IPS-20b (cell line): ENCODE results near the gene ALKBH8.
"Not testable (repeated sequence)": the region's sequence is repeated elsewhere in the genome, so short reads cannot be mapped to it uniquely, and the experiment has no call there.

ENCODE experiments used
- H3K27ac ChIP-seq: one replicate; pipeline ENCODE4 v1.5.1; 2013; ENCODE audit warnings: low read length
- H3K27me3 ChIP-seq: 2 replicates; pipeline ENCODE4 v1.6.1; 2013; ENCODE audit warnings: mild to moderate bottlenecking, low read length, inconsistent platforms; ENCODE audit not compliant: insufficient read depth
- H3K36me3 ChIP-seq: 2 replicates; pipeline ENCODE4 v1.6.1; 2013; ENCODE audit warnings: low read depth, mild to moderate bottlenecking, inconsistent platforms, low read length, moderate library complexity; ENCODE audit not compliant: insufficient read depth
- H3K4me1 ChIP-seq: 2 replicates; pipeline ENCODE4 v1.6.1; 2013; ENCODE audit warnings: mild to moderate bottlenecking, control low read depth, inconsistent platforms, low read length, moderate library complexity; ENCODE audit not compliant: insufficient read depth
- H3K4me3 ChIP-seq: 2 replicates; pipeline ENCODE4 v1.5.1; 2013; ENCODE audit warnings: mild to moderate bottlenecking, low read length, inconsistent platforms
- H3K9ac ChIP-seq: 2 replicates; pipeline ENCODE4 v1.6.1; 2013; ENCODE audit warnings: low read depth, mild to moderate bottlenecking, inconsistent platforms, low read length, moderate library complexity
- H3K9me3 ChIP-seq: 2 replicates; pipeline ENCODE4 v1.6.1; 2013; ENCODE audit warnings: mild to moderate bottlenecking, low read depth, low read length, inconsistent platforms; ENCODE audit not compliant: insufficient read depth

The ALKBH8 gene

GRCh38 chr11:107570015-107570414 is 4.5 kb upstream of the ALKBH8 start:
- H3K4me1 ChIP-seq: no peaks in the 10 kb centered on the region; the same call in 1 of the 2 replicates
- no peaks in the 10 kb centered on the region for H3K36me3 ChIP-seq
- no peak overlapping the region for H3K9ac ChIP-seq
- H3K27me3 ChIP-seq: no peaks in the 10 kb centered on the region
- no peaks in the 10 kb centered on the region for H3K9me3 ChIP-seq
- H3K4me3 ChIP-seq: no peak overlapping the region
- no peak overlapping the region for H3K27ac ChIP-seq

DNA sequence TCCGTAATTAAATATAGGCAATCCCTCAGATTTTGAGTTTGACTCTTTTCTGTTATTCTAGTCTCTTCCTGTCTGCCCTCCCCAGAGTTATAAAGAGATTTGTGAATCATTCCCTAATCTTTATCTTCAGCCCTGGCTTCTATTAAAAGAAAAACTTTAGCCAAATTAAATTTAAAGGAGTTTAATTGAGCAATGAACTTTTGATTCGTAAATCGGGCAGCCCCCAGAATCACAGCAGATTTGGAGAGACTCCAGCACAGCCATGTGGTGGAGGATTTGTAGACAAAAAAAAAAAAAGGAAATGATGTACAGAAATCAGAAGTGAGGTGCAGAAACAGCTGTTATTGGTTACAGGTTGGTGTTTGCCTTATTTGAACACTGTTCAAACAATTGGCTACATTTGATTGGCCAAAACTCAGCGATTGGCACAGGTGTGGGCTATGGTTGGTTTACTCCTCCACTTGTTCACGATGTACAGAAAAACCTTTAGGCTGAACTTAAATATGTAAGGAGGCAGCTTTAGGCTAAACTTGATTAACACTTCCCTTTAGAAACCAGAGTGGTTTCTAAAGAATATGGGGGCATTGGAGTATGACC is 2.3 kb upstream of the ALKBH8 start:
- H3K36me3 ChIP-seq: no peaks in the 10 kb centered on the region
- no peak overlapping the region for H3K9ac ChIP-seq
- H3K27ac ChIP-seq: no peak overlapping the region
- H3K9me3 ChIP-seq: no peaks in the 10 kb centered on the region
- no peak overlapping the region for H3K4me3 ChIP-seq
- H3K4me1 ChIP-seq: peaks cover 4% of the 10 kb centered on the region; the same call in 1 of the 2 replicates
- H3K27me3 ChIP-seq: no peaks in the 10 kb centered on the region

- Histone ChIP-seq H3K9me3 (no peaks in the 10 kb centered on the region), H3K27me3 (no peaks in the 10 kb centered on the region), H3K4me3 (no peak overlapping the region), H3K4me1 (peaks cover 4% of the 10 kb centered on the region; the same call in 1 of the 2 replicates), H3K36me3 (no peaks in the 10 kb centered on the region), H3K9ac (no peak overlapping the region; the same call in 1 of the 2 replicates), H3K27ac (no peak overlapping the region)
Observed at GRCh38 chr11:107566569-107566968, 1.0 kb upstream of the ALKBH8 start.

DNA sequence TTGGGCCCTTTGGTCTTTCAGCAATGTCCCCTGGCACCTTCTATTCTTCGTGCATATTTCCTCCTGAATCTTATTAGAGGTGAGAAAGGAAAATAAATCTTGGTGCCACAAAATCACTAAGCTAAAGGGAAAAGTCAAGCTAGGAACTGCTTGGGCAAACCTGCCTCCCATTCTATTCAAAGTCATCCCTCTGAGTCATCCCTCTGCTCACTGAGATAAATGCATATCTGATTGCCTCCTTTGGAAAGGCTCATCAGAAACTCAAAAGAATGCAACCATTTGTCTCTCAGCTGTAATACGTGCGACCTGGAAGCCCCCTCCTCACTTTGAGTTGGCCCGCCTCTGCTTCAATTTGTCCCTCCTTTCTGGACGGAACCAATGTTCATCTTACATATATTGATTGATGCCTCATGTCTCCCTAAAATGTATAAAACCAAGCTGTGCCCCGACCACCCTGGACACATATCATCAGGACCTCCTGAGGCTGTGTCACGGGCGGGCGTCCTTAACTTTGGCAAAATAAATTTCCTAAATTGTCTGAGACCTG is 493 bp upstream of the ALKBH8 start:
- H3K4me3 ChIP-seq: peak overlapping the region; percentile 96
- H3K4me1 ChIP-seq, H3K36me3 ChIP-seq, H3K27me3 ChIP-seq, H3K9me3 ChIP-seq: not testable (repeated sequence)
- peak overlapping the region; percentile 93 for H3K9ac ChIP-seq
- H3K27ac ChIP-seq: peak overlapping the region; percentile 9

GRCh38 chr11:107564877-107565218 is 687 bp downstream of the ALKBH8 start:
- Histone ChIP-seq H3K9ac (peak overlapping the region; percentile 93), H3K27ac (no peak overlapping the region), H3K4me3 (peak overlapping the region; percentile 96), H3K36me3 (peaks cover 2% of the 10 kb centered on the region; the same call in 1 of the 2 replicates), H3K4me1 (peaks cover 4% of the 10 kb centered on the region; the same call in 1 of the 2 replicates), H3K9me3 (no peaks in the 10 kb centered on the region), H3K27me3 (no peaks in the 10 kb centered on the region)

GRCh38 chr11:107563702-107564101 is 1.8 kb downstream of the ALKBH8 start:
- Histone ChIP-seq H3K36me3 (peaks cover 10% of the 10 kb centered on the region; the same call in 1 of the 2 replicates), H3K9ac (no peak overlapping the region), H3K4me1 (peaks cover 4% of the 10 kb centered on the region; the same call in 1 of the 2 replicates), H3K4me3 (peak overlapping the region; percentile 17; the same call in 1 of the 2 replicates), H3K27me3 (no peaks in the 10 kb centered on the region), H3K9me3 (no peaks in the 10 kb centered on the region), H3K27ac (no peak overlapping the region)

DNA sequence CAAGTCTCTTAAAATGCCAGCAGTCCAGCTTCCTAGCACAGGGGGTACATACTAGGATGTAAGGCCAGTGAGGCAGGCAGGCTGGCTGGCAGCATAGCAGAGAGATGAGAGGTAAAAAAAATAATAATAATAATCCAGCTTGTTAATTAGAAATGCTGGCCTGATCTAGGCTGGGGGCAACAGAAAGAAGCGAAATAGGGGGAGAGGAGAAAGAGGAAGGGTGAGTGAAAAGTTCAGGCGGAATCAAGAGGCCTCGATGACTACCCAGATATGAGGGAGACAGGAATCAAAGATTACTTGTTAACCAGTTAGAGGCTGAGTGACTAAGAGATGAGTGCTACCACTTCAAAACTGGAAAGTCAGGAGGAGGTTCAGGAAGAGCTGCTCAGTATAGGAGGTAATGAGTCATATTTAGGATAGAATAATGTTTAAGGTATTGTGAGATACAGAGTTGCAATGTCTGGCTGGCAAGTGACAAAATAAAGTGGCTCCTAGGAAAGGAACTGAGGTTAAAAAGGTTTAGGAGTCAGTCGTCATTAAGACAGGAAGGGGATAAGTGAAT is 2.8 kb downstream of the ALKBH8 start:
- no peak overlapping the region for H3K27ac ChIP-seq
- H3K9me3 ChIP-seq: no peaks in the 10 kb centered on the region
- peaks cover 15% of the 10 kb centered on the region; the same call in 1 of the 2 replicates for H3K36me3 ChIP-seq
- no peak overlapping the region for H3K9ac ChIP-seq
- H3K4me1 ChIP-seq: peaks cover 4% of the 10 kb centered on the region; the same call in 1 of the 2 replicates
- H3K27me3 ChIP-seq: no peaks in the 10 kb centered on the region
- no peak overlapping the region for H3K4me3 ChIP-seq

DNA sequence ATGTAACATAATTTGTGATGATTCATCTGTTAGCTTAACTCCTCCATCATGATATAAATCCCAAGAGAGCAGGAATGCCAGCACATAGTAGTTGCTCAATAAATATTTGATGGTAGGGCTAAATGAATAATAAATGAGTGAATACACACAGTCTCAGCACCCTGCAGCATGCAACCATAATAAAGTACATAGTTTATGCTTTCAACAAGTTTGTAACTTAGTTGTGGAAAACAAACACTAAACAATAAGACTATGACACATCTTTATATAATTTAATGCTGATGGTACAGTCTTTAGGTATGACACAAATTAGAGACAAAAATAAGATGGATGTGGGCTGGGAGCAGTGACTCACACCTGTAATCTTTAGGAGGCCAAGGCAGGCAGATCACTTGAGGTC is 3.8 kb downstream of the ALKBH8 start:
- no peak overlapping the region for H3K4me3 ChIP-seq
- H3K4me1 ChIP-seq: peaks cover 4% of the 10 kb centered on the region; the same call in 1 of the 2 replicates
- H3K9ac ChIP-seq: no peak overlapping the region
- H3K36me3 ChIP-seq: peaks cover 16% of the 10 kb centered on the region; the same call in 1 of the 2 replicates
- H3K9me3 ChIP-seq: no peaks in the 10 kb centered on the region
- H3K27me3 ChIP-seq: no peaks in the 10 kb centered on the region
- H3K27ac ChIP-seq: no peak overlapping the region

GRCh38 chr11:107550304-107550703 is 15.2 kb downstream of the ALKBH8 start:
- H3K9ac ChIP-seq: no peak overlapping the region
- H3K27ac ChIP-seq: no peak overlapping the region
- no peaks in the 10 kb centered on the region for H3K27me3 ChIP-seq
- H3K9me3 ChIP-seq: no peaks in the 10 kb centered on the region
- H3K4me3 ChIP-seq: no peak overlapping the region
- H3K4me1 ChIP-seq: no peaks in the 10 kb centered on the region
- H3K36me3 ChIP-seq: peaks cover 50% of the 10 kb centered on the region; the same call in 1 of the 2 replicates

DNA sequence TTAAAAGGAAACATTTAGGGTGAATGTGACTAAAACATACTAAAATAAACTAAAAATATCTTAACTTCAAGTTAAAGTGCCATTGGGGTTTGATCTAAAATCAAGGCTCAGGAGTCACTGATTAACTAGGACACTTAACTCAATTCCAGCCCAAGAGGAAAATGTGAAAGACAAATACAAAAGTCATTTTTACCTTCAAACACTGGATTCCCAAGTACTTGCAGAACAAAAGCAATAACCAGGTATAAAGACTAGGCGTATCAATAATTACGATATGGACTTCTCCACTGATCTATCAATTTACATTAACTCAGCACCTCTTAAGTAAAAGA is 15.6 kb downstream of the ALKBH8 start:
- Histone ChIP-seq H3K36me3 (peaks cover 50% of the 10 kb centered on the region; the same call in 1 of the 2 replicates), H3K9ac (no peak overlapping the region), H3K4me3 (no peak overlapping the region), H3K27me3 (no peaks in the 10 kb centered on the region), H3K4me1 (no peaks in the 10 kb centered on the region), H3K9me3 (no peaks in the 10 kb centered on the region), H3K27ac (no peak overlapping the region)

DNA sequence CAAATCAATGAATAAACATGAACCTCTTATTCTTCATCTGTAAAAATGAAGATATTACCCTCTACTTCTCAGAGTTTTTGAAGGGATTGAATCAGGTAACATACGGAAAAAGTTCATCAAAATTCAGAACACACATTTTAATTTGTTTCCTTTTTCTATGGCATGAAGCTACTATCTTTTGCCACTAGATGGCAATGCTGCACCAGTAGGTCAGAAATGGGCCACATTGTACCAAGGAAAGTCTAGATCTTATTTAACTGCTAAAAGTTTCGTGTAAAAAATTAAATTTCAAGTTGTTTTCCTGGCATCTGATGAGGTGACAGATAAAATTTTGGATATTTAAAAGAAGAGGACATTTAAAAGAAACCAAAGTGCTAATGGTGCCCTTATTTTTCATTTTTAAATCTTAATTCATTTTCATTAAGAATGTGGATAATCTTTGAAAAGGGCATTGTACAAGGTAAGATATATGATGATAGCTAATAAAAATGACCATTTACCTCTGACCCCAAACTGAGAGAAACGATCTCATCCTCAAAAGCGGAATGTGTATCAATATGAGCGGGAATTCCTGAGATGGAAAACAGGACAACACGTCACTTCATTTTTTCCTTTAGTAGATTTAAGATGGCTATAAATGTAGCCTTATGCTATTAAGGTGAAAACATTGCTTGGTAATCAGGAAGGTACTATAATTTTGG is 16.1 kb downstream of the ALKBH8 start:
- Histone ChIP-seq H3K27me3 (no peaks in the 10 kb centered on the region), H3K4me3 (no peak overlapping the region), H3K27ac (no peak overlapping the region), H3K4me1 (no peaks in the 10 kb centered on the region), H3K9me3 (no peaks in the 10 kb centered on the region), H3K36me3 (peaks cover 50% of the 10 kb centered on the region; the same call in 1 of the 2 replicates), H3K9ac (no peak overlapping the region)
